ENCODE measurements around the gene SULT1C4.

Gene SULT1C4

DNA sequence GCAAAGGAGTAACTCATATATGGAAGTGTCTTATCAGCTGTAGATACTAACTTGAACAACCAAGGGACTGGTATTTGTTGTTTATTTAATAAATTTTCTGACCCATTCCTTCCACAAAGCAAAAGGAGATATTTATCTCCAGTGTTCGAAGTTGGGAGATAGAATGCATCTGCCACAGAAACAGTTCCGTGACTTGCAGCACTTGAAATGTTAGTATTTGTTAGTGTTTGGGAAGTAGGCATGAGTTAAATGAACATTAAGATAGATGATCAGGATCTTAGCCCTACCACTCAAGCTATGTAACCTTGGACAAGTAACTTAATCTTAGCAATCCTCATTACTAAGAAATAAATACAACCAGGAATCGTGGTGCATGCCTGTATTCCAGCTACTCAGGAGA lies 12.1 kb upstream of the SULT1C4 start:
- TF ChIP-seq, protein P1, sequence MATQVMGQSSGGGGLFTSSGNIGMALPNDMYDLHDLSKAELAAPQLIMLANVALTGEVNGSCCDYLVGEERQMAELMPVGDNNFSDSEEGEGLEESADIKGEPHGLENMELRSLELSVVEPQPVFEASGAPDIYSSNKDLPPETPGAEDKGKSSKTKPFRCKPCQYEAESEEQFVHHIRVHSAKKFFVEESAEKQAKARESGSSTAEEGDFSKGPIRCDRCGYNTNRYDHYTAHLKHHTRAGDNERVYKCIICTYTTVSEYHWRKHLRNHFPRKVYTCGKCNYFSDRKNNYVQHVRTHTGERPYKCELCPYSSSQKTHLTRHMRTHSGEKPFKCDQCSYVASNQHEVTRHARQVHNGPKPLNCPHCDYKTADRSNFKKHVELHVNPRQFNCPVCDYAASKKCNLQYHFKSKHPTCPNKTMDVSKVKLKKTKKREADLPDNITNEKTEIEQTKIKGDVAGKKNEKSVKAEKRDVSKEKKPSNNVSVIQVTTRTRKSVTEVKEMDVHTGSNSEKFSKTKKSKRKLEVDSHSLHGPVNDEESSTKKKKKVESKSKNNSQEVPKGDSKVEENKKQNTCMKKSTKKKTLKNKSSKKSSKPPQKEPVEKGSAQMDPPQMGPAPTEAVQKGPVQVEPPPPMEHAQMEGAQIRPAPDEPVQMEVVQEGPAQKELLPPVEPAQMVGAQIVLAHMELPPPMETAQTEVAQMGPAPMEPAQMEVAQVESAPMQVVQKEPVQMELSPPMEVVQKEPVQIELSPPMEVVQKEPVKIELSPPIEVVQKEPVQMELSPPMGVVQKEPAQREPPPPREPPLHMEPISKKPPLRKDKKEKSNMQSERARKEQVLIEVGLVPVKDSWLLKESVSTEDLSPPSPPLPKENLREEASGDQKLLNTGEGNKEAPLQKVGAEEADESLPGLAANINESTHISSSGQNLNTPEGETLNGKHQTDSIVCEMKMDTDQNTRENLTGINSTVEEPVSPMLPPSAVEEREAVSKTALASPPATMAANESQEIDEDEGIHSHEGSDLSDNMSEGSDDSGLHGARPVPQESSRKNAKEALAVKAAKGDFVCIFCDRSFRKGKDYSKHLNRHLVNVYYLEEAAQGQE (IDR thresholded peaks at IDR 0.05; ENCODE audit: insufficient read depth in 1 of 2, low read depth in 2 of 2, low read length in 2 of 2): no peak
- TF ChIP-seq POLR2AphosphoS5 (IDR thresholded peaks at IDR 0.05; ENCODE audit: low read depth, low read length) (no peak), TAF1 (IDR thresholded peaks at IDR 0.05; ENCODE audit: borderline replicate concordance, insufficient read depth, low read length) (no peak), FOXP2 (optimal IDR thresholded peaks at IDR 0.05; ENCODE audit: borderline replicate concordance, extremely low read depth, extremely low read length, insufficient read depth) (no peak), SIN3A (IDR thresholded peaks at IDR 0.05; ENCODE audit: borderline replicate concordance, insufficient read depth, low read length) (no peak)

DNA sequence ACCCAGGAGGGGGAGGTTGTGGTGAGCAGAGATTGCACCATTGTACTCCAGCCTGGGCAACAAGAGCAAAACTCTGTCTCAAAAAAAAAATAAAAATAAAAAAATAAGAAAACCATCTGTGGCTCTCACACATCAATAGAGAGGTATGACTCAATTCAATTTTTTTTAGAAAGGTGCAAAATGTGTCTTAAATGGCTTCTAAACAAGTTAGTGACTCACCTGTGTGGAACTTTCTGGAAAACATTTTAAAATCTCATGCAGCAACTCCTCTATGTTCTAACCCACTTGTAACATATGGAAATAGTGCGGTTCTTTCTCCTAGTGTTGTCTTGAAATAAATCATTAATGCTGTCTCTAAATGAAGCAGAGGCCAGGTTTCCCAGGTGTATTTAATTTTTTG lies 10.7 kb upstream of the SULT1C4 start:
- TF ChIP-seq SIN3A (IDR thresholded peaks at IDR 0.05; ENCODE audit: borderline replicate concordance, insufficient read depth, low read length) (no peak), FOXP2 (optimal IDR thresholded peaks at IDR 0.05; ENCODE audit: borderline replicate concordance, extremely low read depth, extremely low read length, insufficient read depth) (no peak), POLR2AphosphoS5 (IDR thresholded peaks at IDR 0.05; ENCODE audit: low read depth, low read length) (no peak), TAF1 (IDR thresholded peaks at IDR 0.05; ENCODE audit: borderline replicate concordance, insufficient read depth, low read length) (no peak)
- TF ChIP-seq, protein P1 (IDR thresholded peaks at IDR 0.05; ENCODE audit: insufficient read depth in 1 of 2, low read depth in 2 of 2, low read length in 2 of 2): no peak

DNA sequence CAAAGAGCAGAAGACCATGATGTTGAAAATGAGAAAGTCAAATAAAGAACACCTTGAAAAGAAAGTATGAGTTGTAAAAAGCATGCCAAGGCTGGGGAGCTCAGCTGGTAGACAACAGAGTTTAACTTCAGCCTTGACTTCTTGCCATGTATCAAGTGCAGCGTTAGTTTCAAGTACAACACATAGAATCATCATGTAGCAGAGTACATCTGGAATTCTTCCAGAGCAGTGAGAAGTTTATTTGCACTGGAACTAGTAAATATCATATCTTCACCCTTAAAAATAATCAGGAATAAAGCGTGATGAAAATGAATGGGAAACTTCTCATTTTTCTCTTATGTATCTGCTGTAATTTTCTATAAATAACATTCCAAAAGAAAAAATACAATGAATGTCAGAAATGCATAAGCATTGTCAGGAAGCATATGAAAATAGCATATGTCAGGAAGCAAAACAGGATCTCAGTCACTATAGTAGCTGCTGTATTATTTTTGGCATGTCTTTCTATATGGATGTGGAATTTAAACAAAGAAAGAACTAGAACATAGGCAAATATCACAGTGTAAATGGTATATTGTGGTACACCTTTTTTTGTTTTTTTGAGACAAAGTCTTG lies 10.1 kb upstream of the SULT1C4 start:
- TF ChIP-seq FOXP2 (optimal IDR thresholded peaks at IDR 0.05; ENCODE audit: borderline replicate concordance, extremely low read depth, extremely low read length, insufficient read depth) (no peak), SIN3A (IDR thresholded peaks at IDR 0.05; ENCODE audit: borderline replicate concordance, insufficient read depth, low read length) (no peak), TAF1 (IDR thresholded peaks at IDR 0.05; ENCODE audit: borderline replicate concordance, insufficient read depth, low read length) (no peak), POLR2AphosphoS5 (IDR thresholded peaks at IDR 0.05; ENCODE audit: low read depth, low read length) (no peak)
- TF ChIP-seq, protein P1 (IDR thresholded peaks at IDR 0.05; ENCODE audit: insufficient read depth in 1 of 2, low read depth in 2 of 2, low read length in 2 of 2): no peak

- TF ChIP-seq POLR2AphosphoS5 (IDR thresholded peaks at IDR 0.05; ENCODE audit: low read depth, low read length): no peak
- no peak for TF ChIP-seq SIN3A (IDR thresholded peaks at IDR 0.05; ENCODE audit: borderline replicate concordance, insufficient read depth, low read length)
- TF ChIP-seq, protein P1 (IDR thresholded peaks at IDR 0.05; ENCODE audit: insufficient read depth in 1 of 2, low read depth in 2 of 2, low read length in 2 of 2): no peak
- no peak for TF ChIP-seq FOXP2 (optimal IDR thresholded peaks at IDR 0.05; ENCODE audit: borderline replicate concordance, extremely low read depth, extremely low read length, insufficient read depth)
- TF ChIP-seq TAF1 (IDR thresholded peaks at IDR 0.05; ENCODE audit: borderline replicate concordance, insufficient read depth, low read length): no peak
These were observed 8.6 kb upstream of the SULT1C4 start for GRCh38 chr2:108369153-108369552.

Measured in PFSK-1 (cell line).